Stimulated activated CD8-positive, alpha-beta memory T cell treated with anti-CD3 and anti-CD28 coated beads, Interleukin-7, amount 100 ng/mL, for 1 hour (primary cell): ENCODE results near the gene DNAJC15.

Experiments used
- DNase-seq, 2 donors: peaks; one replicate each; pipeline ENCODE4 v3.0.0-alpha.2; 2020; ENCODE audit warnings: low read depth in 2 of 2

DNAJC15 gene

DNA sequence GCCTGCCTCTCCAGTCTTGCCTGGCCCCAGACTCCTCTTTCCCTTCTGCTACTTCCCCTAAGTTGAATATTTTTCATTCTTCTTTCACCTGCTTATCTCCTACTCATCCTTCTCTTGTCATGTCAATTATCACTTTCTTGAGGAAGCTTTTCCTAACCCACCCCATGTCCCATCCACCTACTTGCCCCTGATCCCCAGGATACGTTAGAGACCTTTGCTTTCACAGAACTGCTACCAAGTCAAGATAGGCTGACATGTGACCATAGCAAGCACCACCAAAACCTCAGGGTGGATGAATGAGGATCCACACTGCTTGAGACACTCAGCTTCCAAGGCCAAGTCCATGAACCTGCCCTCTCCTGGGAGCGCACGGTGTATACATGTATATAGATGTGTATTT, 131.5 kb downstream of the DNAJC15 start:
- DNase-seq, result no peak

- DNase-seq, result no peak
These were observed 133.5 kb downstream of the DNAJC15 start for GRCh38 chr13:43156916-43157315.

DNA sequence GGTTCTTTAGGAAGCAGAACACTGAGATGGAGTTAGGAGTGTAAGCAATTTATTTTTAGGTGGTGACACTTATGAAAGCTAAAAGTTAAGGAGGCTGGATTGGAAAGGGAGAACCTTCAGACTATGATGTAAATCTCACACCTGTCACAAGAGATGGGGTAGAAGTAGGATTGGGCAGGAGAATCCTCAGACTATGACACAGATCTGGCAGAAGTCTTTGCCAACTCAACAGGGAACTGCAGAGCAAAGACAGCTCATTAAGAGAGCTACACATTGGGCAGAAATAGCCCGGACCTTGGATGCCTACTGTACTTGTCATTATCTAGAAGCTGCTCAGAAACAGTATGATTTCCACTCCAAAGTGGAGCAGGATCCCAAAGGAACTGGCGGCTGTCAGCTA, 134.4 kb downstream of the DNAJC15 start:
- DNase-seq, result no peak

- DNase-seq, result no peak
These were observed 135.1 kb downstream of the DNAJC15 start for GRCh38 chr13:43158516-43158915.

- no peak for DNase-seq
These were observed 135.7 kb downstream of the DNAJC15 start for GRCh38 chr13:43159026-43159461.
